HG03039 (cell line): ENCODE measurements around the gene INPP5J.
"Not testable (repeated sequence)": the region's sequence is repeated elsewhere in the genome, so short reads cannot be mapped to it uniquely, and the experiment has no call there.

Source experiments
- ATAC-seq: cut with Tn5 transposase; IDR thresholded peaks from one replicate; pipeline ENCODE4 v1.9.1; 2021; ENCODE audit warnings: mild to moderate bottlenecking, moderate library complexity; ENCODE audit not compliant: unreplicated experiment

INPP5J gene

GRCh38 chr22:31099841-31100761 lies 22.7 kb upstream of the INPP5J start:
- no peak for ATAC-seq

GRCh38 chr22:31100762-31101525 lies 21.8 kb upstream of the INPP5J start:
- no peak for ATAC-seq

GRCh38 chr22:31102441-31103081 lies 20.2 kb upstream of the INPP5J start:
- ATAC-seq = no peak

- no peak for ATAC-seq
These were observed 19.7 kb upstream of the INPP5J start for GRCh38 chr22:31103111-31103510.

GRCh38 chr22:31103899-31104694 lies 18.7 kb upstream of the INPP5J start:
- ATAC-seq = no peak

- no peak for ATAC-seq
These were observed 17.9 kb upstream of the INPP5J start for GRCh38 chr22:31104869-31105268.

GRCh38 chr22:31105282-31105929 lies 17.4 kb upstream of the INPP5J start:
- no peak for ATAC-seq

- ATAC-seq = no peak
These were observed 16.7 kb upstream of the INPP5J start for GRCh38 chr22:31106001-31106571.

GRCh38 chr22:31106731-31107177 lies 16.0 kb upstream of the INPP5J start:
- no peak for ATAC-seq

GRCh38 chr22:31107178-31107893 lies 15.4 kb upstream of the INPP5J start, which contains the start of gene SELENOM:
TSS of gene SELENOM (minus strand) at chr22:31107568. CDS start at chr22:31107505, 63 bp downstream.
- peak; percentile 81 for ATAC-seq

GRCh38 chr22:31107894-31108218 lies 14.9 kb upstream of the INPP5J start:
- no peak for ATAC-seq

- not testable (repeated sequence) for ATAC-seq
These were observed 10.1 kb upstream of the INPP5J start for GRCh38 chr22:31112547-31113091.

- no peak for ATAC-seq
These were observed 4.5 kb upstream of the INPP5J start for GRCh38 chr22:31118046-31118820.

GRCh38 chr22:31119026-31119717 lies 3.6 kb upstream of the INPP5J start:
- no peak for ATAC-seq

GRCh38 chr22:31120230-31120629 lies 2.5 kb upstream of the INPP5J start:
- ATAC-seq = no peak

GRCh38 chr22:31120642-31121041 lies 2.1 kb upstream of the INPP5J start:
- no peak for ATAC-seq

- no peak for ATAC-seq
These were observed 1.4 kb upstream of the INPP5J start for GRCh38 chr22:31121403-31121802.

GRCh38 chr22:31122196-31122531 lies 602 bp upstream of the INPP5J start:
- ATAC-seq = no peak
